ENCODE measurements around the gene DERL2.

Gene DERL2

GRCh38 chr17:5425826-5426225, 60.2 kb downstream of the DERL2 start:
- TF ChIP-seq SIN3A (IDR thresholded peaks at IDR 0.05; ENCODE audit: borderline replicate concordance, insufficient read depth, low read length) (no peak), FOXP2 (optimal IDR thresholded peaks at IDR 0.05; ENCODE audit: borderline replicate concordance, extremely low read depth, extremely low read length, insufficient read depth) (no peak), TAF1 (IDR thresholded peaks at IDR 0.05; ENCODE audit: borderline replicate concordance, insufficient read depth, low read length) (no peak), POLR2AphosphoS5 (IDR thresholded peaks at IDR 0.05; ENCODE audit: low read depth, low read length) (no peak), REST (IDR thresholded peaks at IDR 0.05; ENCODE audit: insufficient read depth in 1 of 2, low read depth in 2 of 2, low read length in 2 of 2) (no peak)

GRCh38 chr17:5424909-5425308, 61.1 kb downstream of the DERL2 start:
- TF ChIP-seq TAF1 (IDR thresholded peaks at IDR 0.05; ENCODE audit: borderline replicate concordance, insufficient read depth, low read length) (no peak), POLR2AphosphoS5 (IDR thresholded peaks at IDR 0.05; ENCODE audit: low read depth, low read length) (no peak), SIN3A (IDR thresholded peaks at IDR 0.05; ENCODE audit: borderline replicate concordance, insufficient read depth, low read length) (no peak), FOXP2 (optimal IDR thresholded peaks at IDR 0.05; ENCODE audit: borderline replicate concordance, extremely low read depth, extremely low read length, insufficient read depth) (no peak), REST (IDR thresholded peaks at IDR 0.05; ENCODE audit: insufficient read depth in 1 of 2, low read depth in 2 of 2, low read length in 2 of 2) (no peak)

- no peak for TF ChIP-seq POLR2AphosphoS5 (IDR thresholded peaks at IDR 0.05; ENCODE audit: low read depth, low read length)
- no peak for TF ChIP-seq REST (IDR thresholded peaks at IDR 0.05; ENCODE audit: insufficient read depth in 1 of 2, low read depth in 2 of 2, low read length in 2 of 2)
- no peak for TF ChIP-seq SIN3A (IDR thresholded peaks at IDR 0.05; ENCODE audit: borderline replicate concordance, insufficient read depth, low read length)
- TF ChIP-seq TAF1 (IDR thresholded peaks at IDR 0.05; ENCODE audit: borderline replicate concordance, insufficient read depth, low read length): no peak
- TF ChIP-seq FOXP2 (optimal IDR thresholded peaks at IDR 0.05; ENCODE audit: borderline replicate concordance, extremely low read depth, extremely low read length, insufficient read depth): no peak
These were observed 63.5 kb downstream of the DERL2 start for GRCh38 chr17:5422505-5422904.
